Fibroblast of villous mesenchyme (primary cell): ENCODE measurements around the gene BZW2. TPM values are rescaled to one million over a fixed set of nuclear protein-coding genes. Genes with fewer than 3 reads are reported as not detected.
A peak's percentile ranks its signal among the peaks of the same experiment; 100 is the strongest.

ENCODE experiments used
- DNase-seq: peaks from one replicate; pipeline ENCODE4 v3.0.0-alpha.2; 2010; ENCODE audit warnings: low read depth
- H3K4me3 ChIP-seq: 2 replicates; pipeline ENCODE4 v1.5.1; 2011; ENCODE audit warnings: low read depth, mild to moderate bottlenecking, low read length
- total RNA-seq: library from RNA; depleted of rRNA; stranded (reverse); fragments of >200 nt; gene quantifications from 2 replicates; pipeline ENCODE4 v1.2.3, GENCODE V29; 2012
- TF ChIP-seq, protein P1 (sequence below): IDR thresholded peaks from 2 replicates; pipeline ENCODE4 v1.5.1; 2012; ENCODE audit warnings: low read depth, mild to moderate bottlenecking, low read length; ENCODE audit not compliant: insufficient read depth

BZW2 gene
- total RNA-seq, 1 donor: 53.5 TPM

DNA sequence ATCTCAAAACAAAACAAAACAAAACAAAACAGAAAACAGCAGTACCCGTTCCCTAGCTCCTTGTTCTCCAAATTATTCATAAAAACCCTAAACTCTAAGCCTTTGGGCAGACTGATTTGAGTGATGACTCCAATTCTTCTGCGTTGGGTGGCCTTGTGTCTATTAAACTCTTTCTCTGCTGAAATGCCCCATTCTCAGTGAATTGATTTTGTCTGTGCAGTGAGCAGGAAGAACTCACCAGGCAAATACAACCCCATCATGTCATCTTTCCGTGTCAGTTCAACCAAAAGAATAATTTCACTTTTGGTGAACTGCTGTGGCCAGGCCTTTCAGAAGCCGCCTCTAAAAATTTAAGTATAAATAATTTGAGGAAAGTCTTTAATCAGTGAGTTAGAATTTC lies 89.0 kb downstream of the BZW2 start:
- no peak for DNase-seq
- TF ChIP-seq, protein P1, sequence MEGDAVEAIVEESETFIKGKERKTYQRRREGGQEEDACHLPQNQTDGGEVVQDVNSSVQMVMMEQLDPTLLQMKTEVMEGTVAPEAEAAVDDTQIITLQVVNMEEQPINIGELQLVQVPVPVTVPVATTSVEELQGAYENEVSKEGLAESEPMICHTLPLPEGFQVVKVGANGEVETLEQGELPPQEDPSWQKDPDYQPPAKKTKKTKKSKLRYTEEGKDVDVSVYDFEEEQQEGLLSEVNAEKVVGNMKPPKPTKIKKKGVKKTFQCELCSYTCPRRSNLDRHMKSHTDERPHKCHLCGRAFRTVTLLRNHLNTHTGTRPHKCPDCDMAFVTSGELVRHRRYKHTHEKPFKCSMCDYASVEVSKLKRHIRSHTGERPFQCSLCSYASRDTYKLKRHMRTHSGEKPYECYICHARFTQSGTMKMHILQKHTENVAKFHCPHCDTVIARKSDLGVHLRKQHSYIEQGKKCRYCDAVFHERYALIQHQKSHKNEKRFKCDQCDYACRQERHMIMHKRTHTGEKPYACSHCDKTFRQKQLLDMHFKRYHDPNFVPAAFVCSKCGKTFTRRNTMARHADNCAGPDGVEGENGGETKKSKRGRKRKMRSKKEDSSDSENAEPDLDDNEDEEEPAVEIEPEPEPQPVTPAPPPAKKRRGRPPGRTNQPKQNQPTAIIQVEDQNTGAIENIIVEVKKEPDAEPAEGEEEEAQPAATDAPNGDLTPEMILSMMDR: no peak
- no peak overlapping the region for H3K4me3 ChIP-seq

DNA sequence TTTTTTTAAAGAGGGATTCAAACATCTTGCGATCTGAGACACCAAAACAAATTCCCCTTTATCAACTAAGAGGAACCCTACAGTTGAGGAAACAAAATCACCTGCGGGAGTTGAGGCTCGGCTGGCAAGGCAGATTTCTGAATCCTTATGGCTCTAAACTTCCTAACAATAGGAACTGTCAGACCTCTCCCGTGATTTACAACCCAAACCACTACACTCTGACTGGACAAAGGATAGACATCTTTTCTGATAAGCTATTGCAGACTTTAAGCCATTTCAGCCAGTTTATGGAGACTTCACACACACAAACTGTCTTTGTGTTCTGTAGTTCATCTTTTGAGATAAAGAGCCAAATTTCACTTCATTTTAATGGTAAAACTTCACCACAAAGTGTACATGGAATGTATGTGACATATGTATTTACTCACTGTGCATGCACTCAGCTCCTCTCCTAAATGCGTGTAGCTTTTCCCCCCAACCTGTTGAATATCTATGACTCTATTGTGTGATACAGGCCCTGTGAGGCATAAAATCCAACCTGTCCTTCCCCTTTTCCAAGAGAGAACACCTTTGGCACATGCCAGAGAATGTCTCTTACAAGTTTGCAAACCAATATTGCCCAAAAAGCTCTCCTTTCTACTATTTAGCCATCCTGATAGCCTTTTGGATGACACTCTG lies 92.2 kb downstream of the BZW2 start:
- no peak for DNase-seq
- no peak overlapping the region for H3K4me3 ChIP-seq
- TF ChIP-seq, protein P1: no peak

DNA sequence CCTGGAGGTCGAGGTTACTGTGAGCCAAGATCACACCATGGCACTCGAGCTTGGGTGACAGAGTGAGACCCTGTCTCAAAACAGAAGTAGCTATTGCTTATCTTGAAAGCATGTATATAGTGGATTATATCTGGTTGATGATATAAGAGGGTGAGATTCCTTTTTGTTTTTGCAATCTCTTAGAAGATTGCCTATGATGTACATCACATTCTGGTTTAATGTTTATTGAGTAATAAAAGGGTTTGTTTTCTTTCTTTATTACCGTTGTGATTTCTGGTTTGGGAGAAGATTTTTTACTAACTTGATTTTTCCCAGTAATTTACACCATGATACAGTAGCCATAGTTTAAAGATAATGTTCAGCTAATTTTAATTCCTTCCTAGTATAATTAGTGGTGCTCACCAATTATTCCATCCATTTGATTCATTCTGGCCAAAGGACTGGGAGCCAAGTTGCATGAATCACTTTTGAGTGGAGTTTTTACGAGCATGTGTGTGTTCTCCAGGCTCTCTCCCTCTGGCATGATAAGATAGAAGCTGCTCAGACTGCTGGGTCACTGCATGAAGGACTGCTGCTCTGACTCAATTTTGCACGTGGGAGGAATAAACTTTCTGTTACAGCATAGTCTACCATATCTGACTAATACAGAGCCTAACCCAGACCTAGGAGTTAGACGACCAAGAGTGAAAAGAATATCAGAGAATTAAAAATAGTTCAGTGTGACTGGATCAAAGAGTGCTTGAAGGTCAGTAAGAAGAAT lies 94.1 kb downstream of the BZW2 start:
- no peak overlapping the region for H3K4me3 ChIP-seq
- peak; percentile 99 for DNase-seq
- TF ChIP-seq, protein P1: no peak

DNA sequence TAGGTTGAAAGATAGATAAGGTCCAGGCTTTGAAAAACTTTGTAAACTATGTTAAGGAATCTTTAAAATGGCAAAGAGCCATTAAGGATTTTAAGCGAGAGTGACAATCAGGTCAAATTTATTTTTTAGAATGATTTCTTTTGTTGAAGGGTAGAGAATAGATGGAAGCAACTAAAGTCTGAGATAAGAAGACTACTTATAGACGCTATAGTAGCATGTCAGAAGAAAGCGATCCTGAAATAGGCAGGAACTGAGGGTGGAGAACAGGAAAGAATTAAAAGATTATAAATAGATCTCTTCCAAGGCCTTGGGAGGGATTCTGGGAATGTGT lies 94.6 kb downstream of the BZW2 start:
- no peak for DNase-seq
- no peak overlapping the region for H3K4me3 ChIP-seq
- TF ChIP-seq, protein P1: no peak

DNA sequence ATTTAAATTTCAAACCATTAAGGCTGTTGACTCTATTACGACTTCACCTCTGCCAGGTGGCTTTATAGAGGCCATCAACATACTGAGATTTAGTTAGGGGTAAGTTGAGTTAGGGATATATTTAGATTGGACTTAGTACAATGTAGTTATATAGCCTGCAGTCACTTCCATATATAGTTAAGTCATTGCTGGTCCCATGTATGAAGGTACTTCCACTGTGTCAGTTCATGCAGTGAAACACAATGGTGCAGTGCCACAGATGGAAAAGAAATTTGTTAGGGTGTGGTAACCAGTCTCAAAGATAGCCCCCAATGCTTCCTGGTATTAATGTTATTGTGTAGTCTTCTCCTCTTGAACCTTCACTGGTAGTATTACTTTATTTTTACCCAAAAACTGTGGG lies 95.0 kb downstream of the BZW2 start:
- TF ChIP-seq, protein P1: no peak
- no peak overlapping the region for H3K4me3 ChIP-seq
- no peak for DNase-seq

DNA sequence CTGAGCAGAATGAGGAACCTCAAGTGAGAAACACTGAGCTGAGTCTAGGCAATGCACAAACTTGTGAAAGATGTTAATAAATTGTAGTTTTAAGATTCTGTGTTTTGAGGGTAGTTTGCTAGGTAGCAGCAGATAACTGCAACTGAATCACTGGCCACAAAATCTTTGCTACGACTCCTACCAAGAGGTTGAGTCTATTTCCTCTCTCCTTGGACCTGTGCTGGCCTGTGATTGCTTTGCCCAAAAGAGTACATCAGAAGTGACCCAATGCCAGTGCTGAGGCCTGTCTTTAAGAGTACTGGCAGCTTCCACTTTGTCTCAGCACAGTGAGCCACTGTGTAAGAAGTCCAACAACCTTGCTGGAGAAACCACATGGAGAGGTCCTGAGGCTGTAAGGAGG lies 95.7 kb downstream of the BZW2 start:
- no peak overlapping the region for H3K4me3 ChIP-seq
- DNase-seq: no peak
- TF ChIP-seq, protein P1: no peak
